ENCODE data around the gene LARP4.
"Not testable (repeated sequence)": the region's sequence is repeated elsewhere in the genome, so short reads cannot be mapped to it uniquely, and the experiment has no call there.

The LARP4 gene

DNA sequence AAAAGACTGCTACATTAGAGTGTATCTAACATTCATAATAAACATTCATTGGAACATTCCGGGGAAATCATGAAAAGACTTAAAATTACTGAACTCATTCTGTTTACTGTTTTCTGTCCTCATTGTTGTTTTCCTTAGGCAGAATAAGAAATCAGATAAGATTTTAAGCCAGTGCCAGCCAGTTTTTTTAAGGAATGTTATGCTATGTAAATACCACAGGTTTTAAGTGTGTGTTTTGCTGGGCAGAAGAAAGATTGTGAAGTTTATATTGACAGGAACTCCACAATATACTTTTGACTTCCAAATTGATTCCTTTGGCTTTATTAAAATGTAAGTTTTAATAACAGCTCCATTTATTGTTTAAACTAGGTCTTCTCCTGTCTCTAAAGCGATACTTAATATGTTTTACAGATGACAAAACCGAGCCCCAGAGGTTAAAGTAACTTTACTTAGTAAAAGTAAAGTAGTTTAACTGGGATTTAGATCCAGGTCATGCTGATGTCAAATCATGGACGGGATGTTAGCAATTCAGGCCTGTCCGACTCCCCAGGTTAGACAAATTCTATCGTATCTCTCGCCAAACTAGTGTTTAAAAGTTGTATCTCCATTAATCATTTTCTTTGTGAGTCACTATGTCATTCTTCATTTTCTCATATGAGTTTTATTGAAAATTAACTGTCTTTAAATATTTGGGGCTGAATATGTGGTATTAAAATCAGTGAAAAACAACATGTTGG, 1.7 kb downstream of the LARP4 start:
- no peak for FAIRE-seq

DNA sequence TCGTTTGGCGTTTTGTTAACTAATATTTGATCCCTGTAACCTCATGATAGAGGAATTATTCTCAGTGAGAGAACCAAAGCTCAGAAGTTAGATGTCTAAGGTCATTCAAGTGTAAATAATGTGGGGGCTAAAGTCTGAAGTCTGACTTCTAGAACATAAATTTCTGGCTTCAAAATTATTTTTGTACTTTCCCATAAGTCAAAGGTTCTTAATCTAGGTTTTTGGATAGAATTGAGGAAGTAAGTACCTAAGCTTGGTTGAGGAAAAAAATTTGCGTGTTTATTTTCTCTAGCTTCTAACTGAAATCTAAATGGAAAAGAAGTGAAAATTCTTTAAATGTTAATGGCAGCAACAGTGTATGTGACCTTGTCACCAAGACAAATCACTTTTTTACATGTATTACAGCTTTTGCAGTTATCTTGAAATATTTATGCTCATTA, 2.3 kb downstream of the LARP4 start:
- no peak for FAIRE-seq

- FAIRE-seq = no peak
Observed at GRCh38 chr12:50404307-50404706, 3.6 kb downstream of the LARP4 start.

DNA sequence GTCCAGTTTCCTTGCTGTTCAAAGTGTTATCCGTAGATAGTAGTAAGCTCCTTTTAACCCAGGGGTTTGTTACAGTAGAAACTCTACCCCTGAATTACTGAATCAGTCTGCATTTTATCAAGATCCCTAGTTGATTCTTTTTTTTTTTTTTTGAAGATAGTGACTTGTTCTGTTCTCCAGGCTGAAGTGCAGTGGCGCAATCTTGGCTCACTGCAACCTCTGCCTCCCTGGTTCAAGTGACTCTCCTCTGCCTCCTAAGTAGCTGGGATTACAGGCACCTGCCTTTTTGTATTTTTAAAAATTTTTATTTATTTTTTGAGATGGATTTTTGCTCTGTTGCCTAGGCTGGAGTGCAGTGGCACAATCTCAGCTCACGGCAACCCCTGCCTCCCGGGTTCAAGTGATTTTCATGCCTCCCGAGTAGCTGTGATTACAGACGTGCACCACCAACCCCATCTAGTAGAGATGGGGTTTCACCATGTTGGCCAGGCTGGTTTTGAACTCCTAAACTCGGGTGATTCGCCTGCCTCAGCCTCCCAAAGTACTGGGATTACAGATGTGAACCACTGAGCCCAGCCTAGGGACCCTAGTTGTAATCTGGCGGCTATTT, 10.5 kb downstream of the LARP4 start:
- no peak for FAIRE-seq

GRCh38 chr12:50415899-50416479, 15.3 kb downstream of the LARP4 start:
- no peak for FAIRE-seq

DNA sequence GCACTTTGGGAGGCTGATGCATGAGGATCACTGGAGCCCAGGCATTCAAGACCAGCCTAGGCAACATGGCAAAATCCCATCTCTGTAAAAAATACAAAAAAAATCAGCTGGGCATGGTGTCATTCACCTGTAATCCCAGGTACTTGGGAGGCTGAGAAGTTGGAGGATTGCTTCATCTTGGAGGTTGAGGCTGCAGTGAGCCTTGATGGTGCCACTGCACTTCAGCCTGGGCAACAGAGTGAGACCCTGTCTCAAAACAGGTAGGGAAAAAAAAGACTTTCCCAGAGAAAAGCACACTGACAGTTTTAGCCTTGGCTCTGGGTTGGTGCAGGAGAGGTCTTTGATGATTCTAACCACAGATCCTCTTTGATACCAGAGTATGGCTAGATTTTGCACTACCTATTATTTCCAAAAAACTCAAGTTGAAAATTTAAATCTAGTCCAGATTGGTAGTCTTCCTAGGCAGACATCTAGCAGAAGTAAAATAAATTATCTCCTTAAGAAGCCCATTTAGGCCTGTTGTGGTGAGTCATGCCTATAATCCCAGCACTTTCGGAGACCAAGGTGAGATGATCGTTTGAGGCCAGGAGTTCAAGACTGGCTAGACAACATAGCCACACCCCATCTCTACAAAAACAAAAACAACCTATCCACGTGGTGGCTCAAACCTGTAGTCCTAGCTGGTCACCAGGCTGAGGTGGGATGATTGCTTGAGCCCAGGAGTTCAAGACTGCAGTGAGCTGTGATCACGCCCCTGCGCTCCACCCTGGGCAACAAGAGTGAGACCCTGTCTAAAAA, 18.6 kb downstream of the LARP4 start:
- FAIRE-seq = no peak

DNA sequence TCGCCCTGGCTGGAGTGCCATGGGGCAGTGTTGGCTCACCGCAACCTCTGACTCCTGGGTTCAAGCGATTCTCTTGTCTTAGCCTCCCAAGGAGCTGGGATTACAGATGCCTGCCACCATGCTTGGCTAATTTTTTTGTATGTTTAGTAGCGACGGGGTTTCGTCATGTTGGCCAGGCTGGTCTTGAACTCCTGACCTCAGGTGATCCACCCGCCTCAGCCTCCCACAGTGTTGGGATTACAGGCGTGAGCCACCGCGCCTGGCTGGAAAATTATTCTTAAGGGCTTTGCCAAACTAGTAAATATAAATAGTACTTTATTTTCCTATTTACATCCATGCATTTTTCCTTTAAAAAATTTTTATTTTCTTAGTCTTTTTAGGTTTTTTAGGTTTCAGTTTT, 22.2 kb downstream of the LARP4 start:
- FAIRE-seq = not testable (repeated sequence)

- FAIRE-seq = not testable (repeated sequence)
Observed at GRCh38 chr12:50423342-50423741, 22.7 kb downstream of the LARP4 start.

GRCh38 chr12:50425589-50426258, 25.0 kb downstream of the LARP4 start:
- no peak for FAIRE-seq

GRCh38 chr12:50431656-50432055, 31.0 kb downstream of the LARP4 start:
- FAIRE-seq = not testable (repeated sequence)

- no peak for FAIRE-seq
Observed at GRCh38 chr12:50440288-50440687, 39.6 kb downstream of the LARP4 start.

- FAIRE-seq = no peak
Observed at GRCh38 chr12:50441763-50442162, 41.1 kb downstream of the LARP4 start.

GRCh38 chr12:50442178-50442908, 41.7 kb downstream of the LARP4 start:
- FAIRE-seq = no peak

DNA sequence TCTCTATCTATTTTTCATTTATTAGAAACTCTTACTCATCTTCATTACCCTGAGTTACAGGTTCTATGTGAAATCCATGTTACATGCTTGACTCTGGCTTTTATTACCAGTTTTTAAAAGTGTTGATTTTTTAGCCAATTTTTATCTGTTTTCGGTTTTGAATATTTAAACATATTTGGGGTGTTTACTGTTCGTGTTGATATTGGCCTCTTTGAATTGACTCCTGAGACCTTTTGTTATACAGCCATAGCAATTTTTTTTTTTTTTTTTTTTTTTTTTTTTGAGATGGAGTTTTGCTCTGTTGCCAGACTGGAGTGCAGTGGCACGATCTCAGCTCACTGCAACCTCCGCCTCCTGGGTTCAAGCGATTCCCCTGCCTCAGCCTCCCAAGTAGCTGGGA, 49.0 kb downstream of the LARP4 start:
- FAIRE-seq = not testable (repeated sequence)

GRCh38 chr12:50452795-50453194, 52.1 kb downstream of the LARP4 start:
- FAIRE-seq = no peak

GRCh38 chr12:50453872-50454271, 53.2 kb downstream of the LARP4 start:
- FAIRE-seq = no peak

DNA sequence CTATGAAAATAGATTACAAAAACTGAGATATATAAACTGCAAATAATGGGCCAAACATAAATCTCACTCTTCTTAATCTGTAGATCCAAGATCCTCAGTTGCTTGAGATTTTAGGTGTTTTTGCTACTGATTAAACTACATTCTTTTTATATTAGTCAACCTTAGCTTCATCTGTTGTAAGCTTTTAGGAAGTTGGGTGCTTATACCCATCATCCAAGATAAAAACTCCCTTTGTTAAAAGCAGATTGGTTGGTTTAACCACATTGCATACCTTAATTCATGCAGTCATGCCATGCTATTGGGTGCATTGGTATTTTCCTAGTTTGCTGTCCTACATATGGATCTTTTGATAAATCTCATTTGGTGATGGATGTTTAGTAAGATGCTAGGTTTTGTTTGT, 57.9 kb downstream of the LARP4 start:
- FAIRE-seq = no peak

DNA sequence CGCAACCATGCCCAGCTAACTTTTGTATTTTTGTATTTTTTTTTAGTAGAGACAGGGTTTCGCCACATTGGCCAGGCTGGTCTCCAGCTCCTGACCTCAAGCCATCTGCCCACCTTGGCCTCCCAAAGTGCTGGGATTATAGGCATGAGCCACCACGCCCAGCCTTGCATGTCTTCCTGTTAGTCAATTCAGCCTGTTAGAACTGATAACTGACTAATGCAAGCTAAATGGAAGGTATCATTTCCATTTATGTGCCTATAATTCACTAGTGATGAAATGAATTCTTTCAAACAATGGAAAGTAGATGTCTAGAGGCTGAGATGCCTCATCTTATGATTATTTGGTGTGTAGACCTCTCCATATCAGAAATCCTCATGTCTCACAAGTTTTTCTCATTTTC, 66.8 kb downstream of the LARP4 start:
- FAIRE-seq = no peak

DNA sequence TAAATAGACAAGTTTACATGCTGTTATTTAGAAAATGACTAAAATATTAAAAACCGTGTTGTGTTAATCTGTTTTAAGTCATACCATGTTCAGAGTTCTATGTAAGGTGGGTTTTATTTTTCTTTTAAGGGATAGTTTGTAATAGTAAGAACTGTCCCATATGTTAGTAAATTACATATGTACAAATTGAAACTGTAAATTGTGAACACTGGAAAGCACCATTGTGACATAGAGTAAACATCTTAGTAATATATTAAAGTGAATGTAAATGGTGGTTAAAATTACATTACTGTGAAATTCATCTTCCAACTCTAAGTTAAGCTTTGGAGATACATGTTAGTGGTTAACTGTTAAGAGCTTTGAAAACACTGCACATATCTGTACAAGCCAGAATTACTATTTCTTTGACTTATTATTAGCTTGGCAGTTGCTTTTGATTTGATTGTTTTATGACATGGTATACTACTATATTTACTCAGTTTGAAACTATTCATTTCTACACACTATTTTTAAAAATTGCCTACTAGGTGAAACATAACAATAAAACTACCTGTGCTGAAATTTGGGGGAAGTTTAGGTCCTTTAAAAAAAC, 76.7 kb downstream of the LARP4 start:
- no peak for FAIRE-seq

- FAIRE-seq = no peak
Observed at GRCh38 chr12:50482571-50482970, 81.9 kb downstream of the LARP4 start.

GRCh38 chr12:50483488-50483887, 82.8 kb downstream of the LARP4 start:
- no peak for FAIRE-seq

- no peak for FAIRE-seq
Observed at GRCh38 chr12:50488801-50489200, 88.1 kb downstream of the LARP4 start.
